NCI-H69 (cell line): ENCODE measurements around the gene C22orf23.
"Not testable (repeated sequence)": the region's sequence is repeated elsewhere in the genome, so short reads cannot be mapped to it uniquely, and the experiment has no call there.

Experiments used
- DNase-seq: peaks from one replicate; lab custom pipeline; 2025; lab: John Stamatoyannopoulos, UW

The C22orf23 gene

DNA sequence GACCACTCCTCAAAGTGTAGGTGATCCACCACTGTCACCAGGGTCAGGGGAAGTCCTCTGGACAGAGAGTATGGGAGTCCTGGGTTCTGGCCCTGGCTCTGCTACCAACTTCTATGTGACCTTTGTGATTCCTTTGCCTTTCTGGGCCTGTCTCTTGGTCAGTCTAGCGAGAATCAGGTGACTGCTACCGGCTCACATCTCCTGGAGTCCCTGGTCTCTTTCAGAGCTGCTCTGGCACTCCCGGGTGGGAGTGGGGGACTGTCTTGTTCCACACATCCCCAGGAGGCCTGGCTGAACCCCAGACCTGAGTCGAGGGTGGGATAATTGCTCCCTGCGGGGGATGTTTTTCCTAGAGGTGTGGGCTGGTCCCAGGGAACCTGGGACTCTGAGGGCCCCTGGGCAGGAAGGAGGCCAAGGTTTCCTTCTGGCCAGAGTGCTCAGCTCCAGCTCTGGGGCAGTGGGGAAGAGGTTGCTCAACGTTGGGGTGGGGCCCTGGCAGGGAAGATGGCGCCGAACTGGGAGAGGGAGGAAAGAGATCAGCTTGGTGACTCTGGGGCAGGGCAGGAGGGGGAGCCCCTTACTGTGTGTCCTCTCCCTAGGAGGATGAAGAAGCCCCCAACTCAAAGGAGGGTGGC lies 28.9 kb upstream of the C22orf23 start:
- DNase-seq = no peak

DNA sequence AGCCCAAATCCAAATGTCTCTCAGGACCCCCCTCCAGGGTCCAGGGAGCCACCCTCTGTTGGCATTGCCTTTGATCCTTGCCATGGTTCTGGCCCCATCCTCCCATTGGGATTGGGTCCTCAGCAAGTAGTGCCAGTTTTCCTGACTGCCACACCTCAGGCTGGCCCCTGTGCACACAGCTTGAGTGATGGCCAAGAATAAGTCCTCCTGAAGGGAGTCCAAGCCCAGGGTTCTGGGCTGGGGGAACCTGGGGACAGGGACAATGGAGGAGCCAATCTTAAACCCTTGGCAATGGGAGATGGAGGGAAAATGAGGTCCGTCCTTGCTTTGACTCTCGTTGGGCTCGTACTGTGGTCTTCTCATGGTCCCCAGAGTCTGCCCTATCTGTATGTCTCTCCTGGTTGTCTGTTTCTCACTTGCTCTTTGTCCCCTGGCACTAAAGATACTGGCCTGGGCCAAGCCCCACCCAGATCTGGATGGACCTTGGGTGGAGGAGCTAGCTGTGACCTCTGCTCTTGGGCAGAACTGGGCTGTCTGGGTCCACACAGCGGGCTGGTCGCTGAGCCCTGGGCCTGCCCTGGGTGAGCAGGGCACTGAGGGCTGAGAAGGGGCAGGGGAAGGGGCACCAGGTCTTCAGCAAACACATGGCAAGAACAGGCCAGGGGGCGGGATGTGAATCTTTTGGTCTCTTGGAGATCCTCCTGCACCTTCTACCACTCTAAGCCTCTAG lies 28.0 kb upstream of the C22orf23 start:
- DNase-seq = no peak

DNA sequence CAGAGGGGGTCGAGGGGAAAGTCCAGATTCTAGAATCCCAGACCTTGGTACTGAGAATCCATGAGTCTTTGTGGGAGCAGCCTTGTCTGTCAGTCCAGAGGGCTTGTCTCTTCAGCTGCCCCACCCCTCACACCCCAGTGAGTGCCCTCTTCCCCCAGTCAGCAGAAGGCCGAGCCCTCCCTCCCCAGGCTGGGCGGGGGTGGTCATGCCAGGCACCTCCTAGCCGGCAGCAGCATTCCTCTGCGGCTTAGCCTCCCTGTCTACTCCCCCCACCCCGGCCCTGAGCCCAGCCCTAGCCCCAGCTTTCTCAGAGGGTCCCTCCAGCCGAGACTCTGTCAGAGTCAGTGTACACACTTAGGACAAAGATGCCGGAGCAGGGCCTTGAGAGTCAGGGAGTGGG lies 26.4 kb upstream of the C22orf23 start:
- DNase-seq = no peak

DNA sequence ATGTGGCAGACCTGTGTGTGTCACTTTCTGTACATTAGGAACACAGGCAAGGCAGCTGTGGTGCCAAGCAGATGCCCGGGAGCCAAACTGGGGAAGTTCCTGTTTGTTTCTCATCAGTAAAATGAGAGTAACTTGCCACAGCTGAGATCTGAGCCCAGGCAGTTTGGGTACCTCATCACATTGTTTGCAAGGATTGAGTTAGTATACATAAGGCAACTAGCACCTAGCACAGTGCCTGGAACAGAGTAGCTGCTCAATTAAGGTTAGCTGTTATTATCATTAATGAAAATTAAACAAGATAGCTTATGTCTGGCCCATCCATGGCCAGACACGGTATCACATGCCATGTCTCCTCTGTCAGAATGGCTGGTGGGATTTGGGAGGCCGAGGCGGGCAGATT lies 23.1 kb upstream of the C22orf23 start:
- DNase-seq = no peak

DNA sequence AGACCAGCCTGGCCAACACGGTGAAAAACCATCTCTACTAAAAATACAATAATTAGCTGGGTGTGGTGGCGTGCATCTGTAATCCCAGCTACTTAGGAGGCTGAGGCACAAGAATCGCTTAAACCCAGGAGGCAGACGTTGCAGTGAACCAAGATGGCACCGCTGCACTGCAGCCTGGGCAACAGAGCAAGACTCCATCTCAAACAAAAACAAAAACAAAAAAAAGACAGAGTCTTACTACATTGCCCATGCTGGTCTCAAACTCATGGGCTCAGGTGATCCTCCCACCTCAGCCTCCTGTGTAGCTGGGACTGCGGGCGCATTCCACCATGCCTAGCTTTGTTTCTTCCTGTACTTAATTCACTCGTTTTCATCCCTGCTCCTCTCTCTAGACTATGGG lies 22.6 kb upstream of the C22orf23 start:
- DNase-seq = not testable (repeated sequence)

DNA sequence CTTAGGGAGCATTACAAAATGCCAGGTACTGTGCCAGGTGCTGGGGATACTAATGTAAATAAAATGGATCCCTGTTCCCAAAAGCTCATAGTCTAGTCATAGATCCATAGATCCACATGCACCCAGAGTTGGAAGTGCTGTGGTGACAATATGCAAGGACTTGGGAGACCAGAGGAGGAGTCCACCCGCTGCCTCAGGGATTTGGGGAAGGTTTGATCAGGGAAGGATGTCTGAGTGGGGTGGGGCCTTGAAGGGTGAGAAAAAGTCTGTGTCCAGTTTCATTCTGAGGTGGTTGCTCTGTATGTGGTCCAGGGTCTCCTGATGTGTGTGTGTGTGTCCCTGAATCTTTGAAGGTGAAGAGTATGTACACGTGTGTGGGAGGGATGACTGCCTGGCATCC lies 21.8 kb upstream of the C22orf23 start:
- no peak for DNase-seq

DNA sequence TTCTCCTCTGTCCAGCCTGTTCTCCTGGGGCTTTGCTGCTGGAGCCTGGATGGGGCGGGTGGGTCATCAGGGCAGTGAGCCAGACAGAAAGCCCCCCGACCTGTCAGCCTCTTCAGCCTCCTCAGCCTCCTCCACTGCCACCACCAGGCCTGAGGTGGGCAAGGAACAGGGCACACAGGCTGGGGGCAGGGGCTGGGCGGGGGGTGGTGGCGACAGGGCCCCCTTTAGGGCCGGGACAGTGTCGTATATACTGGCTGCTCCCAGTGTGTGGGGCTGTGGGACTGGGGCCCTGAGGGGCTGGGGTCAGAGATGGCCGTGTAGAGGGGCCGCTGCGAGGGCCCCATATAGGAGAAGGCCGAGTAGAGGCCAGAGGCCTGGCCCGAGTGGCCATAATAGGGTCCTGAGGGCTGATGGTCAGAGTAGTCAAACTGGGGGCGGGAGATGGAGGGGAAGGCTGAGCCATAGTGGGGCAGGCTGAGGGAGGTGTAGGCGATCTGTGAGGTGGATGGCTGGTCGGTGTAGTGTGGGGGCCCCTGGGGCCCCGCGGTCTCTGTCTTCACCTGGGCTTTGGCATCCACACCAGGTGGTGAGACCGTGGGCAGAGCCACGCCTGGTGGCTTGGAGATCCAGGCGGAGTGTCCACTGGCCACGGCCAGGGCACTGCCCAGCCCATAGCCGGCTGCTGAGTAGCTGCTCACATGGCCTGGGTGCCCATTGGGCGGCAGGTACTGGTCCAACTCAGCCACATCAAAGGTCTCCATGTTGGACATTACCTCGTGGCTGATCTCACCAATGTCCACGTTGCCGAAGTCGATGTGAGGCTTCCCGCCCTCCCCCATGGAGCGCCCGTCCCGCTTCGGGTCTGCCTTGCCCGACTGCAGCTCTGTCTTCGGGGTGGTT lies 20.1 kb upstream of the C22orf23 start:
- no peak for DNase-seq

DNA sequence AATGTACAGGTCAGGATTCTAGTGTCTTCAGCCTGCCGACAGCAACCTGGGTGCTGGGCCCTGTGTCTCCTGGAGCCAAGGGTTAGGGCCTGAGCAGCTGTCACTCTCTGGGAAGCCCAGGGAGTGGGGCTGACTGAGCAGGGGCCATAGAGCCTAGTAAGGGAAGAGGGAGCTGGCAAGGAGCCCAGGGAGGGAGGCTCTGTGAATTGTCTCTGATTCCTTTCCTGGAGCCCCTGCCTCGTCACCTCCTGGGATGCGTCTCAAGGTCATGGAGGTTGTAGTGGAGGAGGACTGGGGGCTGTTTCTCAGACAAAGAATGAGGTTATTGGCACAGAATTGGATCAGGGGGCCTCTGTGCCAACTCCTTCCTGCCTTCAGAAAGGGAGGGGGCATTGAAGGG lies 19.1 kb upstream of the C22orf23 start:
- DNase-seq = peak; percentile 97

DNA sequence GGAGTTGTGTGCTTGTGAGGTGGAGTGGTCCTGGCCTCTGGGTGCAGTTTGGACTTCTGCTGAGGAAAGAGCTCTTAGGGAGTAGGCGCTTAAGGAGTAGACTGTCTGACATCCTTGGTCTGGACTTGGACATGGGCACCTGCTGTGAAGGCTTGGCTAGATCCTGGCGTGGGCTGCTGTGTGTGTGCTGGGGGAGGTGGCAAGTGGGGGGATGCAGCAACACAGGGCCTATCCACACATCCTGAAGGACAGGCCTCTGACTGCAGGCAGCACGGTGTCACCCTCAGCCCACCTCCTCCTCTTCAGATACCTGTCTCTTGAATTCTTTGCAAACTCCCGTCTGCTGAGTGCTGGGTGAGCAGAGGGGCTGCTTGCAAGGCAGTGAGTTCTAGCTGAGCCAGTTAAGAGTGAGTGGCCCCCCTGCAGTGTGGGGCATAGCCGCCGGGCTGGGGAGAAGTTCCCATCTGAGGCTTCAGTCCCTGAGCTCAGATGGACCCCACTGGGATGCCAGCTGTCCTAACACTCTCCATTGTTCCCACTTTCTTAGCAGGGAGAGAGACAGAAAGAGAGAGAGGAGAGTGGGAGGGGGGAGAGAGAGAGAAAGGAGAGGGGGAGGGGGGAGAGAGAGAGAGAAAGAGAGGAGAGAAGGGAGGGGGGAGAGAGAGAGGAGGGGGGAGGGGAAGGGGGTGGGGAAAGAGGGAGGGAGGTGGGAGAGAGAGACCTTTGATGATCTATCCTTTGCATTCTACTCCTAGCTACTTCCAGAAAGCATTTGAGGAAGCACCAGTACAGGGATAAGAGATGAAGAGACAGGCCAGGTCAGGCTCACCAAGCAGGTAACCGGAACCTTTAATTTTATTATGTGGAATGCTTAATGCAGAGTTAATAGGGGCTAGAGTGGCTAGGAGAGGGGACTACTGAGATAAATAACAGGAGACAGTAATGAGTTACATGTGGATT lies 18.4 kb upstream of the C22orf23 start:
- DNase-seq = peak; percentile 98

DNA sequence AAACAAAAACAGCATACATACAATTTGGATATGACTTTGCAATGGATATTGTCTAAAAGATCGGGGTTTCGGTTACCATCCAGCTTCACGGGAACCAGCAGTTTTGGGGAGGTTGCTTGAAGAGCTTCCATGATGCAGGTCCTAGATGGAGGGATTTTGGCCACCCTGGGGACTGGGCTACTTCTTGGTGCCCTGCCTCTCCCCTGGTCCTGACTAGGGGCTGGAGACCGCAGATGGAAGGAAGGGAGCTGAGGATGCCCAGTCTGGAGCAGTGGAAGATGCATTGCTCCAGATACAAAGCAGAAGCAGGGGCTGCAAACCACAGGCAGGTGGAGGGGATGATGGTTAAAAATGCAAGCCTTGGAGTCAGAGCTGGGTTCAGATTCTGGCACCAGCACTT lies 17.5 kb upstream of the C22orf23 start:
- DNase-seq = no peak

DNA sequence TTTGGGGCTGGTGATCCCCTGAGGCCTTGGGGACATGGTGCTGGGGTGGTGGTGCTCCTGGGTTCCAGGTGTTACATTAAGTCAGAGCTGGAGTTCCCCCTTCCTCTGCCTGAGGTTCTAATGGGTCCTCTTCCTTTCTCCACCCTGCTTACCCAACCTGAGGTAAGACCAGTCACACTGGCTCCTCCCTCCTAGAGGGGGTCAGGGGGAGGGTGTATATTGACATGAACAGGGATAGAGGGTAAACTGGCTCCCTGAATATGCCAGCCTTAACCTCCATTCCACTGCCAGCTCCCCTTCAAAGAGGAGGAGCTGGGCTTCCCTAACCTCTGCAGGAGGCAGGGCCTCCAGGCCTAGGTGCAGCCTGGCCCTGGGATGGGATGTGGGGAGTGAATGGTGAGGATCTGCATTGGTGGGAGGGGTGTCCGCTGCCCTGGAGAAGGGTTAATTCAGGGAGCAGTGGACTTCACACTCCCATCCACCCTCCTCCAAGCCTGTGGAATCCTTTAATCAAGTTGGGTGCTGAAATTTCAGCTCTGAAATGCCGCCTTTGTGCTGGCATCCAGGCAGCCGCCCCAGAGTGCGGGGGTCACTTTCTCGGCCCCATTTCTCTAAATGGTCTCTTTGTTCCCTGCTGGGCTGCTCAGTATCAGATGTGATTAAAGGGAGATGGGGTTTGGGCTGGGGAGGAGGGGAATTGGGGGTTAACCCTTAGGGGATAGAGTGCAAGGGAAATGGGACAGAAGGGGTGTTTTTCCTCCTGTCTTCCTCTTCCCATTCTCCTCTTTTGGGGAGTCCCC lies 15.3 kb upstream of the C22orf23 start:
- DNase-seq = no peak

DNA sequence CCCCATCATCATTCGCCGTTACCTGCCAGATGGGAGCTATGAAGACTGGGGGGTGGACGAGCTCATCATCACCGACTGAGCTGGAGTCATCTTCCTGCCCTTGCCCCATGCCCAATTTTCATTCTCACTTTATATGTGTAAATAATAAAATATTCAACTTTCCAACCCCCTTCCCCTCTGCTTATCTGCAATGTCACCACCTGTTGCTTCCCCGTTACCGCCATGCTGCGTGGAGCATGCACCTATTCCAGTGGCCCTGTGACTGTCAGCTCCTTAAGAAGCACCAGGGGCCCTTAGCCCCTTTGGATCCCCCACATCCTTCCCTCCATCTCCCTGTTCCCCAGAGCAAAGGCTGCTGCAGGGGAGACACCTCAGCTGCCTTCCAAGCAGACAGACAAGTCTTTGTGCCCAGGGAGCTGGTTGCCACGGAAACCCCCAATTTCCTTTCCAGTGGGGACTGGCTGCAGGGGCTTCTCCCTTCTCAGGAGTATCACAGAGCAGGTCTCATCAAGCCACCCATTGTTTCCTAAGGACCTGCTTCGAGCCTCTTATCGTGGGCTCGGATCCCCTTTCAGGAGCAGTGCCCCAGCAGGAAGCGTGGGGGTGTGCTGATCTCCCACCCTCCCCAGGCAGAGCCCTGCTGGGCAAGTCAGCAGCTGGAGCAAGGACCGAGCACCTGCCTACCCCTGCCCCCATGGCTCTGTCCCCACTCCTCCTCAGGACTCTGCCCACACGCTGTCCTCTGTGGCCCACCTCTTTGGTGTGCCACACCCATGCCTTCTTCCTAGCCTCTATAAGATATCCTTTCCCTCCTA lies 14.4 kb upstream of the C22orf23 start:
- DNase-seq = no peak

DNA sequence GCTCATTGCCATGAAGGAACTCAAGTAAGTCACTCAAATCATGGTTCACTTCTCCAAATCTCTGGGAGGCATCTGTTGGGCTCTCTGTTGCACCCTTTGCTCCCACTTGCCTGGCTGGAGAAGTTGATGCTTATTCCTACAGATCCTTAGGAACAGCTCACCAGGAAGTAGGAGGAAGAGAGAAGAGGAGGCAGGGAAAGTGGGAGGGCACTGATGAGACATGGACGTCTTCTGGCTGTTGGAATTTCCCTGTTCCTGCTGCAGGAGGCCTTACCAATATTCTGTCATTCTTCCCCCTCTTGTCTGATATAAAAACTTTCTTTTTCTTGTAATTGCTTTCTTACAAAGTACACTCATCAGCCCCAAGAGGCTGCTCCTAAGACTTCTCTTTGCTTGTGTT lies 13.7 kb upstream of the C22orf23 start:
- DNase-seq = no peak

DNA sequence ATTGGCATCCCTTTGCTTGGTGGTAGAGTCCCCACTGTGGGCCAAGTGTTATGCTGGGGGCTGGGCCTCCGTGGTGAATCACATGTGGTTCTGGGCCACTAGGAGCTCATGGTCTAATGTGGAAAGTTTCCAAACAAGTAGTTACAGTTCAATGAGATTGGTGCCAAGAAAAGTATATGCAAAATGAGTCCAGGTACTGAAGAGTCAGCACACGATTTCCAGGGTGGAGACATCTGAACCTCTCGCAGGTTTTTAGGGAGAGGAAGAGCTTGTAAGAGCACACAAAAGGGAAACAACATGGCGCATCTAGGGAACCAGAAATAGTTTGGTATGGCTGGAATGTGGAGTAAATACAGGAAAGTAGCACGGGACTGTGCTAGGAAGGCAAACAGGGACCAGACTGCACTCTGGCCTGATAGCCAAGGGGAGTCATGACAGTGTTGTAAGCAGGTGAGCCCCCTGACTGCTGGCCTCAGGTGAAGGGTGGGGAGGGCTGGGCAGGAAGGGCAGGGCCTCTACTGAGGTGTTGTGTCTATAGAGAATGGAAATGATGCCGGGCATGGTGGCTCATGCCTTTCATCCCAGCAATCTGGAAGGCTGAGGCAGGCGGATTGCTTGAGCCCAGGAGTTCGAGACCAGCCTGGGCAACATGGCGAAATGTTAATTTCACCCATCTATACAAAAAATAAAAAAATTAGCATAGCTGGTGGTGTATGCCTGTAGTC lies 12.7 kb upstream of the C22orf23 start:
- no peak for DNase-seq

DNA sequence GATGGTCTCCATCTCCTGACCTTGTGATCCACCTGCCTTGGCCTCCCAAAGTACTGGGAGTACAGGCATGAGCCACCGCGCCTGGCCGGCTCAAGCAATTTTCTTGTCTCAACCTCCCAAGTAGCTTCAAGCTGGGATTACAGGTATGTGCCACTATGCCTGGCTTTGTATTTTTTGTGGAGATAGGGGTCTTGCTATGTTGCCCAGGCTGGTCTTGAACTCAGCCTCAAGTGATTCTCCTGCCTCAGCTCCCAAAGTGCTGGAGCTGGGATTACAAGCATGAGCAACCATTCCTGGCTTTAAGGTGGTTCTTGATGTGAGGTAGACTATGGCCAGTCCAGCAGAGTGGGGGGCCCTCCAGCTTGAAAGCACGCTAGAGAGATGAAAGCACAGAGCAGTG lies 7.7 kb upstream of the C22orf23 start:
- no peak for DNase-seq

DNA sequence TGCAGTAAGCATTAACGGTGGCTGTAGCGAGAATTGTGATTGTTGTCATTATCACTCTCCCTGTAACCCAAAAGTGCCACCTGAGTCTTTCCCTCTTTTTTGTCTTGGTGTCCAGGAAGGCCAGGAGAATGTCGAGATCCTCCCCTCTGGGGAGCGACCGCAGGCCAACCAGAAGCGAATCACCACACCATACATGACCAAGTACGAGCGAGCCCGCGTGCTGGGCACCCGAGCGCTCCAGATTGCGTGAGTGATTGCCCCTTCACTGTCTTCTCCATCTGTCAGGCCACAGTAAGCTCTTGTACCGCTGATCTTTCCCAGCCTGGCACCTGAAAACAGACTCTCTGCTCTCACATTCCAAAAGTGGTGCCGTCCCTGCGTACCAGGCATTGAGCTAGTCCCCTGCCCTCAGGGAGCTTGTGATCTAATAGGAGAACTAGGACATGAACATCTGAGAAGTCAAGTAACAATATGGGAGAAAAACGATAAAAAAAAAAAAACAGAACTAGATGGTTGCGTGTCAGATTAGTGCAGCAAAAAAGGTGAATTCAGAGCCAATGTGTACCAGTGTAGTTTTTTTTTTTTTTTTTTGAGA lies 5.9 kb upstream of the C22orf23 start:
- DNase-seq = no peak

DNA sequence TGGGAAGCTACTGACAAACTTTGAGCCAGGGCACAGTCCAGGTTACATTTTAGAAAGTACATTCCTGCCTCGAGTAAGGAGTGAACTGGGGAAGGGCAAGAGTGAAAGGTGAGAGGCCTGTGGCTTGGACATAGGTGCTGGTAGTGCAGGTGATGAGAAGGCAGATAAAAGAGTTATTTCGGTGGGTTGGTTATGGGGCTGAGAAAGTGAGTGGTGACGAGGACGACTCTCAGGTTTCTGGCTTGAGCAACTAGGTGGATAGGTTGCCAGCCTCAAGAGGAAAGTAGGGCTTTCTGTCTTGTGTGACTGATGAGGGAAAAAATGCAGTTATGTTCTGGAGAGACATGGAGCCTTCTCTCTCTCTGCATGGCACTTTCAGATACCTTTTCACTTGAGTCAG lies 3.8 kb upstream of the C22orf23 start:
- no peak for DNase-seq

DNA sequence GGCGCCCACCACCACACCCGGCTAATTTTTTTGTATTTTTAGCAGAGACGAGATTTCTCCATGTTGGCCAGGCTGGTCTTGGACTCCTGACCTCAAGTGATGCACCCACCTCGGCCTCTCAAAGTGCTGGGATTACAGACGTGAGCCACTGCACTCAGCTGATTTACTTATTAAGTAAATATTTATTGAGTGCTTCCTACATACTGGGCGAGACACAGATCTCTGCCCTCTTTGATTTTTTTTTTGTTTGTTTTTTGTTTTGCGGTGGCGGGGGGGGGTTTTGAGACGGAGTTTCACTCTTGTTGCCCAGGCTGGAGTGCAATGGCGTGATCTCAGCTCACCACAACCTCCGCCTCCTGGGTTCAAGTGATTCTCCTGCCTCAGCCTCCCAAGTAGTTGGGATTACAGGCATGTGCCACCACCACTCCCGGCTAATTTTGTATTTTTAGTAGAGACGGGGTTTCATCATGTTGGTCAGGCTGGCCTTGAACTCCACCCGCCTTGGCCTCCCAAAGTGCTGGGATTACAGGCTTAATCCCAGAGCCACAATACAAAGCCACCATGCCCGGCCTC lies 2.5 kb upstream of the C22orf23 start:
- not testable (repeated sequence) for DNase-seq

DNA sequence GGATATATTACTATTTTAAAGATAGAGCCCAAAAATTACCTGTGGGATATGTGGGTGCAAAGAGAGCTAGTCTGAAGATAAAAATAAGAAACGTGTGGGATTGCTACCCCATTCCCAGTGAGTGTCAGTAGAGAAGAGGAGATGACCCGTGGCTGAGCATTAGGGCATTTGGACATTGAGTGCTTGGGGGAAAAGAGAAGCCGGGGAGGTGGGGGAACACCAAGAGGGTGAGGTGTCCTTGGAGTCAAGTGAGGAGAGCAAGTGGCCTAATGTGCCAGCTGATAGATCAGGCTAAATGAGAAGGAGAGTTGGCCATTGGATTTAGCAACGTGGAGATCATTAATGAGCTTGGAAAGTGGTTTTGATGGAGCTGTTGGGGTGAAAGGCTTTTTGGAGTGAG lies 1.3 kb upstream of the C22orf23 start:
- no peak for DNase-seq
